HCT116 (cell line): ENCODE data around the gene GAMT.

ENCODE experiments used
- SRF ChIP-seq: IDR thresholded peaks from 2 replicates; pipeline ENCODE4 v1.6.1; 2012; ENCODE audit warnings: low read depth
- TF ChIP-seq, protein P1 (sequence below): IDR thresholded peaks from 2 replicates; pipeline ENCODE4 v1.6.1; 2012

DNA sequence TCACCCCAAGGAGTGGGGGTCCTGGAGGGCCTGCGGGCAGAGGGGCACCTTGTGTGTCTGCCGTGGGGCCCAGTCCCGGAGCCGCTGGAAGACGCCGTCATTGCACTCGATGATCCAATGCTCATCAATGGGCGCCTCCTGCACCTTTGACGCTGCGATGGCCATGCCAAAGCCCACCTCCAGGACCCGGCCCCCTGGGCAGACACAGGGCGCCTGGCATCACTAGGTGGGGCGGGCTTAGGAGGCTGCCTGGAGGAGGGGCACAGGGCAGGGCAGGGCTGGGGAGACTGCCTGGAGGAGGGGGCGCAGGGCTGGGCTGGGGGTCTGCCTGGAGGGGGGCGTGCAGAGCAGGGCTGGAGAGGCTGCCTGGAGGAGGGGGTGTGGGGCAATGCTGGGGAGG is 1.6 kb downstream of the GAMT start:
- no peak for TF ChIP-seq SRF
- TF ChIP-seq, protein P1, sequence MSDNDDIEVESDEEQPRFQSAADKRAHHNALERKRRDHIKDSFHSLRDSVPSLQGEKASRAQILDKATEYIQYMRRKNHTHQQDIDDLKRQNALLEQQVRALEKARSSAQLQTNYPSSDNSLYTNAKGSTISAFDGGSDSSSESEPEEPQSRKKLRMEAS, result no peak
